GM18951 (cell line): ENCODE results near the gene NUDT4.
"Not testable (repeated sequence)": the region's sequence is repeated elsewhere in the genome, so short reads cannot be mapped to it uniquely, and the experiment has no call there.

Experiments
- POLR2A ChIP-seq: IDR thresholded peaks from 4 replicates; pipeline ENCODE4 v1.6.1; 2011; ENCODE audit warnings: mild to moderate bottlenecking; ENCODE audit not compliant: insufficient read length, insufficient read depth; ENCODE audit errors: extremely low read depth
- in situ Hi-C: fragments of 300-500 bp; cut with MboI; formaldehyde crosslinking; loops from one replicate; pipeline ENCODE4 v1.12.0; 2022; ENCODE audit warnings: low sequenced_read_pairs, mixed read lengths, inconsistent platforms; ENCODE audit not compliant: unreplicated experiment

Gene NUDT4

GRCh38 chr12:93415723-93416464 lies 38.2 kb downstream of the NUDT4 start:
- no peak for TF ChIP-seq POLR2A
- in situ Hi-C loops: loop anchor here (10.0 to 25.0 kb wide), 2 partner anchors 431 to 629 kb away; no protein-coding TSS in a partner anchor

GRCh38 chr12:93417967-93418480 lies 40.3 kb downstream of the NUDT4 start:
- no peak for TF ChIP-seq POLR2A
- in situ Hi-C loops: loop anchor here (10.0 to 25.0 kb wide), 2 partner anchors 433 to 631 kb away; no protein-coding TSS in a partner anchor

GRCh38 chr12:93419388-93420034 lies 41.8 kb downstream of the NUDT4 start:
- in situ Hi-C loops: loop anchor here (10.0 to 25.0 kb wide), 2 partner anchors 435 to 632 kb away; no protein-coding TSS in a partner anchor
- no peak for TF ChIP-seq POLR2A

GRCh38 chr12:93422050-93422449 lies 44.3 kb downstream of the NUDT4 start:
- in situ Hi-C loops: loop anchor here (25.0 kb wide), 1 partner anchor 635 kb away; no protein-coding TSS in a partner anchor
- no peak for TF ChIP-seq POLR2A

- TF ChIP-seq POLR2A: no peak
- in situ Hi-C loops: no loop called here
Measured at GRCh38 chr12:93425736-93426411, 48.1 kb downstream of the NUDT4 start.

GRCh38 chr12:93426412-93426805 lies 48.7 kb downstream of the NUDT4 start:
- TF ChIP-seq POLR2A: no peak
- in situ Hi-C loops: no loop called here

- in situ Hi-C loops: no loop called here
Measured at GRCh38 chr12:93427779-93428564, 50.2 kb downstream of the NUDT4 start.

GRCh38 chr12:93429448-93429847 lies 51.7 kb downstream of the NUDT4 start:
- TF ChIP-seq POLR2A: no peak
- in situ Hi-C loops: no loop called here

More at GRCh38 chr12:93427779-93428564, 50.2 kb downstream of the NUDT4 start:
- no peak for TF ChIP-seq POLR2A

GRCh38 chr12:93429852-93430251 lies 52.1 kb downstream of the NUDT4 start:
- in situ Hi-C loops: no loop called here
- no peak for TF ChIP-seq POLR2A

GRCh38 chr12:93430280-93430679 lies 52.6 kb downstream of the NUDT4 start:
- in situ Hi-C loops: no loop called here
- no peak for TF ChIP-seq POLR2A

- in situ Hi-C loops: not testable (repeated sequence)
Measured at GRCh38 chr12:93432031-93432430, 54.3 kb downstream of the NUDT4 start.

- in situ Hi-C loops: no loop called here
- TF ChIP-seq POLR2A: no peak
Measured at GRCh38 chr12:93434256-93434865, 56.6 kb downstream of the NUDT4 start.
